GM19395 (cell line): ENCODE results near the gene ZNF560.

Experiments used
- ATAC-seq: cut with Tn5 transposase; IDR thresholded peaks from one replicate; pipeline ENCODE4 v1.9.1; 2021; ENCODE audit warnings: mild to moderate bottlenecking, moderate library complexity; ENCODE audit not compliant: unreplicated experiment

Gene ZNF560

DNA sequence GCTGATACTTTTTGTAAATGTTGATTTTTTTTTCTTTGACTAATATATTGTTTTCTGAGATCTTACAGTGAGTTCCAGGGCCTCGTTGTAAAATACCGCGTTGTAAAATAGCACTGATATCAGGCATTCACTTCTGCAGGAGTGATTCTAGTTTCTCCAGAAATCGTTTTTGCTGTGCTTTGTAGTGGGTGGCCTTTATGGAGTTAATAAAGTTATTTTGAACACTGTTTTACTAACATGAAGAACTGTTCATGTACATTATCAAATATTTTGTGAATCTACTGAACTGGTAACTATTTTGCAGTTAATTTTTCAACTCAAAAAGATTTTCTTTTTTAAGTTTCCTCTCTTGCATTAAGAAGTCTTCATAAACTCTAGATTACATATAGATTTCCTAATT is 62.1 kb downstream of the ZNF560 start:
- ATAC-seq: no peak

DNA sequence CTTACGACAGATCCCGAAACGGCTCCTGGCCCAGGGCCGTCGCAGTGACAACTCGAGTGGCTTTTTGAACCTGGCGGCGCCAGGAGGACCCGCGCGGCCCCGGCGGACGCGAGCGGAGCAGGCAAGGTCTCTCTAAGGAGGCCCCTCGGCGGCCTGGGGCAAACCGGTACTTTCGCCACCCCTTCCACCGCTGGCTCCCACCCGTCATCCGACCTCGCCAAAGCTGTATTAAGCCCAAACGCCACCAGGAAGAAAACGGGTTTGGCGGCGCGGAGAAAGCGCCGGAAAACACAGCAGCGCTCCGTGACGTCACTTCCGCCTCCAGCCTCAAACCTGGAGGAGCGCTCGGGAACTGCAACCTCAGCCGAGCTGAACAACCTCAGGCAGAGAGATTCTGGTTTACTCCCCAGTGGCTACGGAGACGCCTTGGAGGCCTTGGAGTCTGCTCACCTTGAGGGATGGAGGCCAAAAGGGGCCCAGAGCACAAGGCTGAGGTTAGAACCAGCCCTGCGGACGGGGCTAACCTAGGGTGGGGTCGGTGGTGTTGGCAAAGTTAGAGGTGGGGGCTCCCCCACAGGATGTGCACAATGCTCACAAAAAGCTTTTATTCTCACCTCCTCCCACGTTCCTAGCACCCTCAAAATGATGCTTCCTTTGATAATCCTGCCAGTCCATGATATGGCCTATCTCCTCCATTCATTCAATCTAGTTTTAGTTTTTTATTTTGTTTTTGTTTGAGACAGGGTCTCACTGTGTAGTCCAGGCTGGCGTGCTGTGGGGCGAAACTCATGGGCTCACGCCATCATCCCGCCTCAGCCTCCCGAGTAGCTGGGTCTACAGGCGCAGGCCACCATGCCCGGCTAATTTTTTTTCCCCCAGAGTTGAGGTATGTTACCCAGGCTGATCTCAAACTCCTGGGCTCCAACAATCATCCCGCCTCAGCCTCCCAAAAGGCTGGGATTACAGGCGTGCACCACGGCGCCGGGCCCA is 62.8 kb downstream of the ZNF560 start, which contains the start of gene ZNF266:
TSS of gene ZNF266 (minus strand) at position 295 of the 990 bp plus-strand sequence. CDS start 15,484 bp downstream, outside the sequence.
- peak; percentile 91 for ATAC-seq

DNA sequence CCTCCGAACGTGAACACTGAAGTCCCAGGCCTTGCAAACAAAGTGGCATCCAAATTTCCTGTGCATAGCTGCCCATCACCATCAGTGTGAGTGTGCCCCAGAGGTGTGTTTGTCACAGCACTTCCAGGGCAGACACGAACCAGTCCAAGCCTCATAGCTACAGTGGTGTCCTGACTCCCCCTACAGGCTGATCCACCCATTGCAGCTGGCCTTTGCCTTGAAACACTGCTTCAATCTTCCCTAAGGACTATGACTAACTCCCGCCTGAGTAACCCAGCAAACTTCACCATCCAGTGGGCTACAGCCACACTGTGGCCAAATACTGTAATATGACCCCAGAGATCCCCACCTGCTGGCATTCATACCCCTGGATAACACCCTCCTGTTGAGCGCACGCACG is 66.9 kb downstream of the ZNF560 start:
- no peak for ATAC-seq

DNA sequence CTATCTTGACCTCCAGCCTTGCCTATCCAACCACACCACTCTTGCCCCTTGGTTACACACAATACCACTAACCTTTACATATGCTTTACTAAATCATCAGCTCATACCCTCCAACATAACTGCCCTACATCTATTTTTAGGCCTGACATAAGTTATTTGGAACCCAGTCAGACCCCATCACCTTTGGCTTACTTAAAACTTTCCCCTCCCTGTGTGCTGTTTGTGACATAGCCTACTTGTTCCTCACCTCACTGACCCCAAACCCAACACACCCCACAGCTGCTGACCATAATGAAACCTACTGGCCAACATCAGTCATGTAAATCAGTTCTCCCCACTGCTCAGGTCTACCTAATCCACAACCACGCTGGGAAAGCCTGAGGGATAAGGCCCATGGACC is 68.0 kb downstream of the ZNF560 start:
- no peak for ATAC-seq

DNA sequence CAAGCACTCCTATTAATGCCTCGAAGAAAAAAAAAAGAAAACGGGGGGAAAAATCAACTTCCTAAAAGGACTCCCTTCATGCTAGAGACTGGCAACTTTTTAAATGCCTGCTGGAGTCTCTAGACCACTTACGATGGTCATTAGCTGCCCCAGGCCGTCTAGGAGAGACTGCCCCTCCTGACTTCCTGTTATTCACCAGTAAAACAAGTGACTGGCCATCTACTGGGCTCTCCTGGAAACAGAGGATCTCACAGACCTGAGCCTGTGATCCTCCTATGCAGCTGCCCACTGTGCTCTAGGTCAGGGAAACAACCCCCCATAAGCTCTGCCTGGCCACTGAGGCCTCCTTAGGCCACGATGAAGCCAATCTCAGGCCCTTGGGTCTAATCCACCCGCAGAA is 70.5 kb downstream of the ZNF560 start:
- ATAC-seq: no peak
